Spleen (tissue), 7 donors: ENCODE measurements around the gene FSIP1.

Experiments used
- CTCF ChIP-seq, 11 experiments: fragments of 200-600 bp in 7 of 11; fragments of 450-650 bp in 4 of 11; sonication (generic) in 4 of 11; IDR thresholded peaks in 8 of 11; conservative IDR thresholded peaks in 3 of 11; 1 replicate in 7 of 11; 2 replicates in 4 of 11; pipeline versions ENCODE4 v1.4.0 to v1.8.0; 2016 to 2021; ENCODE audit warnings: antibody characterized with exemption in 11 of 11, inconsistent platforms in 4 of 11, mild to moderate bottlenecking in 1 of 11
- POLR2A ChIP-seq, 3 donors: fragments of 450-650 bp; IDR thresholded peaks; one replicate each; pipeline ENCODE4 v1.5.1; 2017; ENCODE audit warnings: antibody characterized with exemption in 3 of 3, mild to moderate bottlenecking in 1 of 3
- donor health status: DM: no; HTN: no; CAD: no; lungs with moderate emphysema.
- donor health status: DM: no; HTN: no; CAD: no.
- donor health status: DM: no; HTN: no; CAD: no.

GRCh38 chr15:39625451-39625850, 157.2 kb downstream of the FSIP1 start:
- TF ChIP-seq CTCF (IDR thresholded peaks at IDR 0.05 in 8 of 11, conservative IDR thresholded peaks at IDR 0.05 in 3 of 11), result no peak
- TF ChIP-seq POLR2A (IDR thresholded peaks at IDR 0.05), result no peak
